ENCODE results near the gene ZSCAN31. TPM values are rescaled to one million over a fixed set of nuclear protein-coding genes. Genes with fewer than 3 reads are reported as not detected.

ZSCAN31 gene
- total and polyA plus RNA-seq, 2 of the 8 experiments (the other 6 are each of a cell fraction or from before 2014, with no cell fraction given): 1.9 to 7.0 TPM

GRCh38 chr6:28371280-28371679 lies 35.3 kb upstream of the ZSCAN31 start (continued):
- no peak for TF ChIP-seq CHD7 (IDR thresholded peaks at IDR 0.05; ENCODE audit: insufficient replicate concordance, low read length)
- no peak for TF ChIP-seq E2F6 (IDR thresholded peaks at IDR 0.05)
- no peak for TF ChIP-seq TEAD4 (IDR thresholded peaks at IDR 0.05; ENCODE audit: low read depth, low read length)
- no peak for TF ChIP-seq GTF2F1 (IDR thresholded peaks at IDR 0.05; ENCODE audit: borderline replicate concordance, low read depth, low read length)
- TF ChIP-seq POLR2AphosphoS5 (IDR thresholded peaks at IDR 0.05; ENCODE audit: low read depth, low read length): no peak
- no peak for TF ChIP-seq EZH2 (IDR thresholded peaks at IDR 0.05; ENCODE audit: low read depth, low read length, severe bottlenecking)
- TF ChIP-seq ZNF274 (IDR thresholded peaks at IDR 0.05; ENCODE audit: borderline replicate concordance, extremely low read depth, low read length): no peak

Measured in H1 (cell line).